Measurements from ENCODE around the gene GPC1.

DNA sequence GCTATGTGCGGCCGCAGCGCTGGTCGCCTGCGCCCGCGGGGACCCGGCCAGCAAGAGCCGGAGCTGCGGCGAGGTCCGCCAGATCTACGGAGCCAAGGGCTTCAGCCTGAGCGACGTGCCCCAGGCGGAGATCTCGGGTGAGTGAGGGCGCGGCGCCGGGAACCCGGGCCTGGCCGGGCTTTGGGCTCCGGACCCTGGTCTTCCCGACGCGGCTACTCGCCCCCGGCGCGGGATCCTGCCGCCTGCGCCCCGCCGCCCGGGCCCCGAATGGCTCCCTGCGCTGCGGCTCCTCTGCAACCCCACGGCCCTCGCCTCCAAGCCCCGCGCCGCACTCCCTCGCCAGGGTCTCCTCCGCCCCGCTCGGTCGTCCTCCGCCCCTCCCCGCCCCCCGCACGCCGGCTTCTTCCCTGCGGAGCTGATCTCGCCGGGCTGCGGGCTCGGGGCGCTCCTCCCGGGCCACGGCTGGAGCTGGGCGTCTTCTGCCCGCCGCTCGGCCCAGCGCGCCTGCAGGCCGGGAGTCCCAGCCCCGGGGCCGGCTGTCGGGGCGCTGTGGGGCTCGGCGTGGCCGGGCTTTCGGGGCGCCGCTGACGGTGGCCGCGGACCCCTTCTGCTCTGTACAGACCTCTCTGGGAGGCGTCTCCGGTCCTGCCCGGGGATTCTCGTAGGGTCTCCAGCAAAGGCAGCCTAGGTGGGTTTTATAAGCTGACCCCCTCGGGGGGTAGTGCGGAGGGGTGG is 652 bp downstream of the GPC1 start:
- TF ChIP-seq, protein P1, sequence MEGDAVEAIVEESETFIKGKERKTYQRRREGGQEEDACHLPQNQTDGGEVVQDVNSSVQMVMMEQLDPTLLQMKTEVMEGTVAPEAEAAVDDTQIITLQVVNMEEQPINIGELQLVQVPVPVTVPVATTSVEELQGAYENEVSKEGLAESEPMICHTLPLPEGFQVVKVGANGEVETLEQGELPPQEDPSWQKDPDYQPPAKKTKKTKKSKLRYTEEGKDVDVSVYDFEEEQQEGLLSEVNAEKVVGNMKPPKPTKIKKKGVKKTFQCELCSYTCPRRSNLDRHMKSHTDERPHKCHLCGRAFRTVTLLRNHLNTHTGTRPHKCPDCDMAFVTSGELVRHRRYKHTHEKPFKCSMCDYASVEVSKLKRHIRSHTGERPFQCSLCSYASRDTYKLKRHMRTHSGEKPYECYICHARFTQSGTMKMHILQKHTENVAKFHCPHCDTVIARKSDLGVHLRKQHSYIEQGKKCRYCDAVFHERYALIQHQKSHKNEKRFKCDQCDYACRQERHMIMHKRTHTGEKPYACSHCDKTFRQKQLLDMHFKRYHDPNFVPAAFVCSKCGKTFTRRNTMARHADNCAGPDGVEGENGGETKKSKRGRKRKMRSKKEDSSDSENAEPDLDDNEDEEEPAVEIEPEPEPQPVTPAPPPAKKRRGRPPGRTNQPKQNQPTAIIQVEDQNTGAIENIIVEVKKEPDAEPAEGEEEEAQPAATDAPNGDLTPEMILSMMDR (IDR thresholded peaks at IDR 0.05; ENCODE audit: poor library complexity) = no peak
- TF ChIP-seq EZH2phosphoT487 (IDR thresholded peaks at IDR 0.05; ENCODE audit: low read depth, severe bottlenecking, unreplicated experiment) (no peak), EZH2 (IDR thresholded peaks at IDR 0.05; ENCODE audit: borderline replicate concordance) (no peak)
